Keratinocyte (primary cell): ENCODE measurements around the gene EXOC4.

Experiments used
- CTCF ChIP-seq, 3 experiments: IDR thresholded peaks in 1 of 3; conservative IDR thresholded peaks in 1 of 3; optimal IDR thresholded peaks in 1 of 3; 2 replicates in 2 of 3; 3 replicates in 1 of 3; pipeline versions ENCODE3 to v1.5.1; 2011; ENCODE audit warnings: low read length in 3 of 3, mild to moderate bottlenecking in 3 of 3, moderate library complexity in 2 of 3, control low read depth in 1 of 3, inconsistent platforms in 1 of 3; ENCODE audit not compliant: insufficient read depth in 2 of 3; ENCODE audit errors: extremely low read depth in 1 of 3
- EZH2 ChIP-seq: IDR thresholded peaks from one replicate; pipeline ENCODE4 v1.6.1; 2012; ENCODE audit warnings: inconsistent platforms, mild to moderate bottlenecking, low read length, moderate library complexity

DNA sequence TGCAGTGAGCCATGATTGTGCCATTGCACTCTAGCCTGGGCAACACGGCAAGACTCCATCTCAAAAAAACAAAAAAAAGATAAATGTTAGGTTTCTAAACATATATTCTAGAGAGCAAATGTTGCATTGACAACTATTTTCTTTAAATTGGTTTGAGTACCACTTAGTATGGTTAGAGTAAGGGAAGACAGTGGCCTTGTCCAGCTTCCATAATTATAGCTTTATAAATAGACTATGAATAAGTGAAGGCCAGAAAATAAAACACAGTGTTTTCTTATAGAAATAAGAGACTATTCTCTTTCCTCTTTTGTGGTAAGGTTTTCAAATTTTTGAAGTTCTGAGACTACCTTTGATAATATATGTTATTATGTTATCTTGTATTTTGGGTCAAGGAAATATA, 50.5 kb downstream of the EXOC4 start:
- TF ChIP-seq CTCF (optimal IDR thresholded peaks at IDR 0.05 in 1 of 3, IDR thresholded peaks at IDR 0.05 in 1 of 3, conservative IDR thresholded peaks at IDR 0.05 in 1 of 3; ENCODE audit: extremely low read depth in 1 of 3, insufficient read depth in 2 of 3, low read length in 3 of 3) (no peak), EZH2 (no peak)
